Measurements from ENCODE around the gene CNOT4.

DNA sequence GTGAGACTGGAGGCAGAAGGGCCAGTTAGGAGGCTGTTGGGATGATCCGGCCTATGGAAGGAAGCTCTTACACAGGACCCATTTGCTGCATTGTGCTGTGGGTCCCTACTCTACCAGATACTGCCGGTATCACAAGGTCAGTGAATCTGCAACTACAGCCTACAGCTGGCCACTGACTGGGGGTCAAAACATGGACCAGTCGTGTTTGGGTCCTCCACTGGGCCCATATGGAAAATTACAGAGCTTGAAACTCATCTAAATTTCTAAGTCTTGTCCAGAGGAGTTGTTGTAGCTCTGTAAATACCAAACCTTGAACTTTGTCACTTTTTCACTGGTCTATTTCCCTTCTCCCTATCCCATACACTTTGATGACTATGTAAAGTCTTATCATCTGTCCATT lies 42.2 kb upstream of the CNOT4 start:
- TF ChIP-seq, protein P1, sequence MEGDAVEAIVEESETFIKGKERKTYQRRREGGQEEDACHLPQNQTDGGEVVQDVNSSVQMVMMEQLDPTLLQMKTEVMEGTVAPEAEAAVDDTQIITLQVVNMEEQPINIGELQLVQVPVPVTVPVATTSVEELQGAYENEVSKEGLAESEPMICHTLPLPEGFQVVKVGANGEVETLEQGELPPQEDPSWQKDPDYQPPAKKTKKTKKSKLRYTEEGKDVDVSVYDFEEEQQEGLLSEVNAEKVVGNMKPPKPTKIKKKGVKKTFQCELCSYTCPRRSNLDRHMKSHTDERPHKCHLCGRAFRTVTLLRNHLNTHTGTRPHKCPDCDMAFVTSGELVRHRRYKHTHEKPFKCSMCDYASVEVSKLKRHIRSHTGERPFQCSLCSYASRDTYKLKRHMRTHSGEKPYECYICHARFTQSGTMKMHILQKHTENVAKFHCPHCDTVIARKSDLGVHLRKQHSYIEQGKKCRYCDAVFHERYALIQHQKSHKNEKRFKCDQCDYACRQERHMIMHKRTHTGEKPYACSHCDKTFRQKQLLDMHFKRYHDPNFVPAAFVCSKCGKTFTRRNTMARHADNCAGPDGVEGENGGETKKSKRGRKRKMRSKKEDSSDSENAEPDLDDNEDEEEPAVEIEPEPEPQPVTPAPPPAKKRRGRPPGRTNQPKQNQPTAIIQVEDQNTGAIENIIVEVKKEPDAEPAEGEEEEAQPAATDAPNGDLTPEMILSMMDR (IDR thresholded peaks at IDR 0.05): no peak
- no peak for TF ChIP-seq POLR2A (IDR thresholded peaks at IDR 0.05)

Measured in adrenal gland (tissue), 5 donors.